Choroid plexus epithelial cell (primary cell): ENCODE results near the gene DPYD.

Experiments
- DNase-seq: peaks from one replicate; pipeline ENCODE4 v3.0.0-alpha.2; 2010; ENCODE audit warnings: low read depth
- H3K4me3 ChIP-seq: 2 replicates; pipeline ENCODE4 v1.5.1; 2011; ENCODE audit warnings: low read depth, mild to moderate bottlenecking, control low read depth, low read length, moderate library complexity
- CTCF ChIP-seq: conservative IDR thresholded peaks from 2 replicates; pipeline ENCODE4 v1.5.1; 2011; ENCODE audit warnings: low read depth, mild to moderate bottlenecking, control low read depth, inconsistent platforms, low read length, moderate library complexity

DPYD gene

GRCh38 chr1:97069312-97069711 lies 851.5 kb downstream of the DPYD start:
- DNase-seq, result no peak
- H3K4me3 ChIP-seq, result no peak overlapping the region
- TF ChIP-seq CTCF, result no peak

- no peak for DNase-seq
- no peak overlapping the region for H3K4me3 ChIP-seq
- TF ChIP-seq CTCF, result no peak
Measured at GRCh38 chr1:97066860-97067259, 854.0 kb downstream of the DPYD start.

DNA sequence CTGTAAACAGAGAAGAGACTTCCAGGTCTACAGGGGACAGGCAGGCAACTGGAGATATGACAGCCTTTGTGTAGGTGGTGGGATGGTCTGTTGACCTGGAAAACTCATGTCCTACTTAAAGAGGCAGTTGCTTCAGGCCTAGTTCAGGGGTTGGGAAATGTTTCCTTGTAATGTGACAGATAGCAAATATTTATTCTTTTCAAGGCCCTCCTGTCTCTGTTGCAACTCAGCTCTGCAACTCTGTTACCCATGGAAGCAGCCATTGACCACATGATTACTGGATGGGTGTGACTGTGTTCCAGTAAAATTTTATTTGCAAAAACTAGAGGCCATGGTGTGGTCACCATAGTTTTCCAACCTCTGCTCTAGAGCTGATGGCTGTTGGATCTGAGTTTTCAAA lies 857.3 kb downstream of the DPYD start:
- no peak overlapping the region for H3K4me3 ChIP-seq
- no peak for DNase-seq
- no peak for TF ChIP-seq CTCF

DNA sequence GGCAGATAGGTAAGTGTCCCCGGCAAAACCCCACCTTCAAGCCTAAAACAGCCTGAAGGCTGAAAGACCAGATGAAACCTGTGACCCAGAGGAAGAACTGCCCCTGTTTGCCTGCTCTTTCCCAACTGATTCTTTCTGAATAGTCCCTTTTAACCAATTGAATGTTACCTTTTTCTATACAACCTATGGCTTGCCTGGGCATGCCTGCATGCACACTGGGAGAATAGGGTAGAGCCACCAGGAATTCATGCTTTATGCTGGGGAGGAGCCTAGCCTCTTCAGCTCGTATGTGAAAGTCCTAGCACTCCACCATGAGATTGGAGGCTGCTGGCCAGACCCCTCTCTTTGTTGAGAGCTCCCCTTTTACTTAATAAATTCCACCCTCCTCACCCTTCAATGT lies 859.2 kb downstream of the DPYD start:
- no peak overlapping the region for H3K4me3 ChIP-seq
- TF ChIP-seq CTCF, result no peak
- DNase-seq, result no peak

GRCh38 chr1:97056386-97056785 lies 864.4 kb downstream of the DPYD start:
- DNase-seq, result no peak
- no peak overlapping the region for H3K4me3 ChIP-seq
- TF ChIP-seq CTCF, result no peak

DNA sequence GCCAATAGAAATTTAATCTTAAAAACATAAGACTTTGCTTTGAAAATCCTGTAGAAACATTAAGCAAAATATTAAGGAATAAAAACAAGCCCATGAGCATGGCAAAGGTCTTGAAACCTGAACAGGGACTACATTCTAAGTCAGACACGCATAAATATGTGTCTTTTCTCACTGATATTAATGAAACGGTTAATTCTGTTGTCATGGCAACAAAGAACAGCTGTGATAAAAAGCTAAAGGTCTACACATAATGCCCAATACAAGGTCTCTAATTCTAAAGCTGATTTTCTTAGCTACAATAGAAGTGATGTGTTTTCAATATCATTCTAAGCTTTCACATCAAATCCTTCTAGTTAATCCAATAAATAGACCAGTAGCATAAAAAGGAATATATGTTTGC lies 867.6 kb downstream of the DPYD start:
- TF ChIP-seq CTCF, result no peak
- no peak overlapping the region for H3K4me3 ChIP-seq
- DNase-seq, result no peak

GRCh38 chr1:97051823-97052222 lies 869.0 kb downstream of the DPYD start:
- no peak for DNase-seq
- TF ChIP-seq CTCF, result no peak
- no peak overlapping the region for H3K4me3 ChIP-seq
